ENCODE results near the gene C1orf52. TPM values are rescaled to one million over a fixed set of nuclear protein-coding genes. Genes with fewer than 3 reads are reported as not detected.

The C1orf52 gene
- total and polyA plus RNA-seq, 9 of the 15 experiments (the other 6 are each of a cell fraction or from before 2014, with no cell fraction given): 17.0 to 38.5 (median 33.0) TPM

GRCh38 chr1:85279458-85280080, 20.1 kb upstream of the C1orf52 start (continued):
- TF ChIP-seq ZNF318 (IDR thresholded peaks at IDR 0.05; ENCODE audit: borderline replicate concordance in 1 of 2, low read depth in 1 of 2) (no peak), ZNF140 (CRISPR knock-in tag; IDR thresholded peaks at IDR 0.05) (no peak), NCOA2 (IDR thresholded peaks at IDR 0.05; ENCODE audit: partially characterized antibody in 2 of 2) (no peak), CHD2 (IDR thresholded peaks at IDR 0.05; ENCODE audit: low read depth, low read length) (no peak), ZNF668 (CRISPR knock-in tag; IDR thresholded peaks at IDR 0.05) (peak; percentile 77; the same call in 1 of the 2 replicates), ZNF197 (CRISPR knock-in tag; IDR thresholded peaks at IDR 0.05; ENCODE audit: low read depth) (peak; percentile 68; the same call in 1 of the 2 replicates), ZBTB43 (CRISPR knock-in tag; IDR thresholded peaks at IDR 0.05) (no peak), E2F1 (CRISPR knock-in tag; IDR thresholded peaks at IDR 0.05) (no peak), HMGN3 (IDR thresholded peaks at IDR 0.05; ENCODE audit: borderline replicate concordance, extremely low read depth, insufficient read length, low read depth, low read length) (no peak), RAD51 (IDR thresholded peaks at IDR 0.05; ENCODE audit: borderline replicate concordance, low read depth) (no peak), ID3 (CRISPR knock-in tag; IDR thresholded peaks at IDR 0.05) (peak; percentile 37; the same call in 1 of the 2 replicates), ID3 (tag; IDR thresholded peaks at IDR 0.05) (peak; percentile 85), ELF4 (CRISPR knock-in tag; IDR thresholded peaks at IDR 0.05) (no peak), ZNF766 (CRISPR knock-in tag; conservative IDR thresholded peaks at IDR 0.05) (peak; percentile 73; the same call in 1 of the 2 replicates), HDAC6 (IDR thresholded peaks at IDR 0.05; ENCODE audit: low read depth, low read length) (no peak), ETS2 (tag; IDR thresholded peaks at IDR 0.05; ENCODE audit: borderline replicate concordance, poor library complexity, severe bottlenecking) (no peak)
